Raji (cell line): ENCODE results near the gene MRS2.

Experiments
- POLR2A ChIP-seq: IDR thresholded peaks from 2 replicates; pipeline ENCODE4 v1.6.1; 2011; ENCODE audit warnings: low read depth, low read length, control low read depth; ENCODE audit not compliant: insufficient read depth

The MRS2 gene

DNA sequence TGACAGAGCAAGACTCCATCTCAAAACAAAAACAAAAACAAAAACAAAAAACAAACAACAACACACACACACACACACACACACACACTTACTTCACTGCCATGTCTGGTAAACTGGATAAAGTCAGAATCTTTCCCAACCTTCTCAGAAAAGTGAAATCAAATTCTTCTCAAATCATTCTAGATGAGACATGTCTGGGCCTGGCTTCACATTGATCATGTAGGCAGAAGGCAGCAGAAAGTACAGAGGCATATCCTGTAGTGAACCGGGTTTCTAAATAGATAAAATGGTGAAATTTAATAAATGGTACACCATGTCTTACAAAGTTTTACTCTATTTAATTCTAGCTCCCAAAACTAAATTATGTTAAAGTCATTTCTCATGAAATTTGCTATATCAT, 14.9 kb upstream of the MRS2 start:
- no peak for TF ChIP-seq POLR2A

DNA sequence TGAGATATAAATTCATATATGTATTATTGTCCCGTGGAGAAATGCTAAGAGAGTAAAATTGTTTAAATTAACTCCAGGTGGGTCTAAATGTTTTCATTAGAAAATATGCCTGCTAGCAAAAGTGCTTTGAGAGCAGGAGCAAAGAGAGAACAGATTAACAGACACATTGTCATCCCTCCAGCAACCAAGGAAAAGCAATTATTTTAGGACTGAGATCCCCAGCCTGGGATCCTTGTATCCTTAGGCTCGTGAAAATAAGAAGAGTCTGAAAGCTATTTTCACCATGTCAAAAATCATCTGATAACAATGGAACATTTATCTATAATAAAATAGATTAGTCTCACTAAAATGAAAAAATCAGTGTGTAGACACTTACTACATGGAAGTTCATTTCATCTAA, 11.5 kb upstream of the MRS2 start:
- TF ChIP-seq POLR2A = no peak

- no peak for TF ChIP-seq POLR2A
These were observed 10.9 kb upstream of the MRS2 start for GRCh38 chr6:24391756-24392405.

- no peak for TF ChIP-seq POLR2A
These were observed 8.5 kb upstream of the MRS2 start for GRCh38 chr6:24394061-24394779.

- no peak for TF ChIP-seq POLR2A
These were observed 7.8 kb upstream of the MRS2 start for GRCh38 chr6:24394780-24395437.

GRCh38 chr6:24396824-24397223, 5.9 kb upstream of the MRS2 start:
- no peak for TF ChIP-seq POLR2A

GRCh38 chr6:24397631-24398030, 5.1 kb upstream of the MRS2 start:
- TF ChIP-seq POLR2A = no peak

- TF ChIP-seq POLR2A = no peak
These were observed 1.3 kb upstream of the MRS2 start for GRCh38 chr6:24401458-24401857.

DNA sequence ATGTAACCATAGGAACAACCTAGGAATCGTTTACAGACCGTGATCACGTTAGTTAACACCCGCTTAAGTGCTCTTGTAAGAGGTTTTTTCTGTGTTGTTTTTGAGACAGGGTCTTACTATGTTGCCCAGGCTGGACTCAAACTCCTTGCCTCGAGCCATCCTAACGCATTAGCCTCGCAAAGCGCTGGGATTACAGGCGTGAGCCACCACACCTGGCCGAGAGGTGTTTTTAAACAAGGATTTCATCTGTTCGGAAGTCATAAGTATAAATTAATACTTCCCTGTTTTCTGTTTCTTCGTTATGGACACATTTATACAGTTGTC, 727 bp downstream of the MRS2 start:
- TF ChIP-seq POLR2A = no peak

- no peak for TF ChIP-seq POLR2A
These were observed 2.5 kb downstream of the MRS2 start for GRCh38 chr6:24405262-24405661.

DNA sequence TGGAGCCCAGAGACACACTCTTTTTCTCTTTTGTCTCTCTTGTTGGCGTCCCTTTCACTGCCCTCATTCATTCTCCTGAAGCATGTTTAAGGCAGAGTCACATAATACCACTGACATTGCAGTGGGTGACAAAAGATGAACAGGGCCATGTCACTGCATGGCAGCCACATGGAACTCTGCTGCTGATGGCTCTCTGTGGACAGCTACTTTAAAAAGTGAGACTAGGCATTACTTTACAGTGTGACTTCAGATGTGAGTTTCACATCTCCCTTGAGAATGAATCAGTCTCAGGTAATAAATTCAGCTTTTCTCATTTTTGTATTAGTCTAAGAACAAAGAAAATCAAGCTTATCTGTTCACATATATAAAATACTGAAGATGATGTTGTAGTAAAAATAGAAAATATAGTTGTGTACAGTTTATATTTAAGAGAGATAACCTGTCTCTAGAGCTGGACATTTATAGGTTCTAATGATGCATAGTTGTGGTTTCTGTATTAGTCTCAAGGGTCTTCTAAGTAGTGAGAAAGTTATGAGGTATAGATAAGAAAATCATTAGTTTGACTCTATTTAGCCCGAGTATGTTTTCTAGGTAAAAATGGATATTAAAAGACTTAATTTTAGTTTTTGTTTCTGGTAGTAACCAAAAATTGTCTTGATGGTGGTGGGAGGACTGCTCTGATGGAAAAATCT, 6.1 kb downstream of the MRS2 start:
- TF ChIP-seq POLR2A = no peak

DNA sequence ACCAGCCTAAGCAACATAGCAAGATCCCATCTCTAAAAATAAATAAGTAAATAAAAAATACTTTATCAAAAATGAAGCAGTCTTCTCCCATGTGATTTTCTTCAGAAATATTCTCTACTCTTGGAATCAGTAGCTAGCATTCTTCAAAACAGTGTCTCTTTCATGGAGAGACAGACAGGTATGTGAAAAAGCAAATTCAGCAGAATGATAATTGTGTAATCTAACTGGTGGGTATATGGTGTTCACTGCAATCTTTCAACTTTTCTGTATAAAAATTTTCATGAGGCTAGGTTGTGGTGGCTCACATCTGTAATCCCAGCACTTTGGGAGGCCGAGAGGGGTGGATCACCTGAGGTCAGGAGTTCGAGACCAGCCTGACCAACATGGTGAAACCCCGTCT, 7.9 kb downstream of the MRS2 start:
- TF ChIP-seq POLR2A = no peak

DNA sequence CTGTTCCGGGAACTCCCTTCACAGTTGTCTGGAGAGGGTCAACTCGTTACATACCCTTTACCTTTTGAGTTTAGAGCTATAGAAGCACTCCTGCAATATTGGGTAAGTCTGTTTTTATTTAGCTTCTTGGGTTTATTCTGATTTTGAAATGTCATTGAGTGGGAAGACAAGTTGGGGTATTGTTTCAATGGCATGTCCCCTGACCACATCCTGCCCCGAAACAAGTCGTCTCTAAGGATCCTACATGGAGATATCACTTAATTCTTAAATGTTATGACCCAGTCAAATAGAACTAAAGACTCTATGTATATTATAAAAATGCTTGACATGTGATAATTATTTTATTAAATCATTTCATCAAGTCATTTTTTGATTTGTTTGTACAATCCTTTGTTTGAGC, 9.6 kb downstream of the MRS2 start:
- no peak for TF ChIP-seq POLR2A

- no peak for TF ChIP-seq POLR2A
These were observed 13.0 kb downstream of the MRS2 start for GRCh38 chr6:24415753-24416152.

DNA sequence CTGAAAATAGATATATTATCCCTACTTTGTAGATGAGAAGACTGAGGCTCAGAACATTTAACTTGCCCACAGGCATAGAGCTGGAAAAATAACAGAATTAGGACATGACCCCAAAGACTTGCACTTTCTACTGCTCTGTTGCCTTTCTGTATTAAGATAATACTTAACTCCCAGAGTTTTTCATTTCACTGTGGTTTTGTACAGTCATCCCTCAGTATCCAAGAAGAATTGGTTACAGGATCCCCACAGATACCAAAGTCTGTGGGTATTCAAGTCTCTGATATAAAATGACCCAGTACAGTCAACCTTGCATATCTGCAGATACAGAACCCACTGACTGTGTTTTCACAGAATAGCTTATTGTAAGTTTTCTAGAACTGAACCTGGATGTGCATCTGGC, 16.8 kb downstream of the MRS2 start:
- TF ChIP-seq POLR2A = no peak

- TF ChIP-seq POLR2A = no peak
These were observed 22.4 kb downstream of the MRS2 start for GRCh38 chr6:24425091-24425490.
